SK-N-SH treated with all-trans-retinoic acid at 6 μM for 48 hours (cell line): ENCODE measurements around the gene DGKH.

Experiments
- CREB5 ChIP-seq: fragments of 250-450 bp; sonication (Bioruptor Pico); IDR thresholded peaks from 2 replicates; pipeline ENCODE4 v1.5.1; 2020; ENCODE audit warnings: low read depth, mild to moderate bottlenecking, moderate library complexity
- CSRNP3 ChIP-seq: fragments of 250-450 bp; sonication (Bioruptor Pico); IDR thresholded peaks from 2 replicates; pipeline ENCODE4 v1.5.1; 2021; ENCODE audit warnings: mild to moderate bottlenecking, moderate library complexity
- OSR1 ChIP-seq: fragments of 250-450 bp; sonication (Bioruptor Pico); IDR thresholded peaks from 2 replicates; pipeline ENCODE4 v1.8.0; 2022; ENCODE audit warnings: moderate library complexity, mild to moderate bottlenecking, inconsistent platforms
- RARB ChIP-seq: fragments of 250-450 bp; sonication (Bioruptor Pico); IDR thresholded peaks from 2 replicates; pipeline ENCODE4 v1.8.0; 2021; ENCODE audit warnings: mild to moderate bottlenecking, moderate library complexity
- ZC3H10 ChIP-seq: fragments of 250-450 bp; sonication (Bioruptor Pico); IDR thresholded peaks from 2 replicates; pipeline ENCODE4 v1.5.1; 2021; ENCODE audit warnings: mild to moderate bottlenecking, moderate library complexity
- ZFP3 ChIP-seq: fragments of 250-450 bp; sonication (Bioruptor Pico); IDR thresholded peaks from 2 replicates; pipeline ENCODE4 v1.5.0; 2020; ENCODE audit warnings: mild to moderate bottlenecking, moderate library complexity

- TF ChIP-seq CREB5 (no peak), OSR1 (CRISPR knock-in tag) (no peak), CSRNP3 (CRISPR knock-in tag) (no peak), ZFP3 (CRISPR knock-in tag) (no peak), ZC3H10 (CRISPR knock-in tag) (no peak), RARB (CRISPR knock-in tag) (no peak)
These were observed 125.4 kb downstream of the DGKH start for GRCh38 chr13:42173789-42174343.
